Measurements from ENCODE around the gene MANBA. TPM values are rescaled to one million over a fixed set of nuclear protein-coding genes. Genes with fewer than 3 reads are reported as not detected.
A peak's percentile ranks its signal among the peaks of the same experiment; 100 is the strongest.

The MANBA gene
- total RNA-seq, 1 donor from 2014 or later: 9.4 TPM

DNA sequence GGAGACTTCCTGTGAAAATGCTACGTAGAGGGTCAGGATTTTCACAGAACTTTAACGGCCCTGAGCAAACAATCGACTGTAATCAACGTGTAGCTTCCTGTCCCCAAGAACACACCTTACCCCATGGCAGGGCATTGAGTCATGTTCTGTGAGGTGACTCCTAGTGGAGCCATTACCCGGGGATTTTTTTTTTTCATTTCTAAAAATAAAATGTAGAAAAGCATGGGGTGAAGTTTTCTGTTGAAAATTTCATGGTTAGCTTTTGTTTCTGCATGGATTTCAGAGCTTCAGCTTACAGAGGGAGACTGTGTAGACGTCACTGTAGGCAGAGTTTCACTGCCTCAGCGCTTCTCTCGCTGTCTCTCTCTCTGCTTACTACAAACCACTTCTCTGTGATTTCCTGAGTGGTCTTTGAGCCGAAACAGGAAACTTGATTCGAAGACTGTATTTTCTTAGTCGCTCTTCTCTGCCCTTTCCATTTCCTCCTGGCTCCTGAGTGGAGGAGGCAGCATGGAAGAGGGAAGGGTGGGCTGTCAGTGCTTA, 147.9 kb downstream of the MANBA start:
- peak overlapping the region; percentile 94 for H3K27ac Mint-ChIP-seq (ENCODE audit: unreplicated experiment)
- peaks cover 4% of the 10 kb centered on the region for H3K27me3 Mint-ChIP-seq (ENCODE audit: unreplicated experiment)

DNA sequence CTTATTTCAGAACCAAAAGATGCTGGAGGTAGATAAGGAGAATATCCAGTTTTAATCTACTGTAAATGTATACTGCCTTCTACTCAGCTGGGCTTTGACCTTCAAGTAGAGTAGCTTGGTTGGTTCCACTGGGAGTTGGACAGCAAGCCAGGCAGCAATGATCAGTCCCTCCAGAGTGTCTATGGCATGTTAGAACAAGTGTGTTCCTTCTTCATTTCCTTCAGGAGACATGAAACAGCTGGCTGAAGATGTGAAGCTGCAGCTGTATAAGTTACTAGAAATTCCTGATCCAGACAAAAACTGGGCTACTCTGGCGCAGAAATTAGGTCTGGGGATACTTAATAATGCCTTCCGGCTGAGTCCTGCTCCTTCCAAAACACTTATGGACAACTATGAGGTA, 148.6 kb downstream of the MANBA start:
- H3K4me1 Mint-ChIP-seq (ENCODE audit: unreplicated experiment): peaks cover 49% of the 10 kb centered on the region
- H3K4me3 Mint-ChIP-seq (ENCODE audit: unreplicated experiment): peak overlapping the region; percentile 78
- TF ChIP-seq CTCF (IDR thresholded peaks at IDR 0.05; ENCODE audit: unreplicated experiment): no peak
- H3K9me3 Mint-ChIP-seq (ENCODE audit: unreplicated experiment): no peaks in the 10 kb centered on the region
- H3K36me3 Mint-ChIP-seq (ENCODE audit: low read depth, unreplicated experiment): peaks cover 77% of the 10 kb centered on the region
- no peak for DNase-seq (ENCODE audit: low spot score)
- H3K27ac Mint-ChIP-seq (ENCODE audit: unreplicated experiment): peak overlapping the region; percentile 94
- H3K27me3 Mint-ChIP-seq (ENCODE audit: unreplicated experiment): peaks cover 4% of the 10 kb centered on the region

More for the DNA sequence above, 147.9 kb downstream of the MANBA start:
- no peak for TF ChIP-seq CTCF (IDR thresholded peaks at IDR 0.05; ENCODE audit: unreplicated experiment)
- peak overlapping the region; percentile 78 for H3K4me3 Mint-ChIP-seq (ENCODE audit: unreplicated experiment)
- peaks cover 49% of the 10 kb centered on the region for H3K4me1 Mint-ChIP-seq (ENCODE audit: unreplicated experiment)
- H3K9me3 Mint-ChIP-seq (ENCODE audit: unreplicated experiment): no peaks in the 10 kb centered on the region
- peaks cover 72% of the 10 kb centered on the region for H3K36me3 Mint-ChIP-seq (ENCODE audit: low read depth, unreplicated experiment)
- DNase-seq (ENCODE audit: low spot score): no peak

DNA sequence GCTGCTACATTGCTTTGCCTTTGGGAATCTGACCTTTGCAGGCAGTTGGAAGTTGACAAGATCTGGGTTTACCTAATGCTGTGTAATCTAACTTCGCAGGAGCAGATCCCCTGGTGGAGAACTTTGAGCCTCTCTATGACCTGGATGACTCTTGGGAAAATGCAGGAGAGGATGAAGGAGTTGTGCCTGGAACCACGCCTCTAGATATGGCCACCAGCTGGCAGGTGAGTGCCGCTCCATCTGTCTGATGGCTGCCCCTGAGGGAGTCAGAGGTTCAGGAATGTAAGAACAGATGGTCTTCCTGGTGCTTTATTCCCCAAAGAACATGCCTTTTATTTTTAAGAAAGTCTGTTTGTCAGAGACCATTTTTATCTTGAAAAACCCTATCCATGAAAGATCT, 150.3 kb downstream of the MANBA start:
- Mint-ChIP-seq H3K27me3 (ENCODE audit: unreplicated experiment) (peaks cover 4% of the 10 kb centered on the region), H3K4me1 (ENCODE audit: unreplicated experiment) (peaks cover 37% of the 10 kb centered on the region), H3K4me3 (ENCODE audit: unreplicated experiment) (no peak overlapping the region), H3K27ac (ENCODE audit: unreplicated experiment) (no peak overlapping the region), H3K9me3 (ENCODE audit: unreplicated experiment) (no peaks in the 10 kb centered on the region), H3K36me3 (ENCODE audit: low read depth, unreplicated experiment) (peaks cover 74% of the 10 kb centered on the region)
- no peak for TF ChIP-seq CTCF (IDR thresholded peaks at IDR 0.05; ENCODE audit: unreplicated experiment)
- DNase-seq (ENCODE audit: low spot score): no peak

DNA sequence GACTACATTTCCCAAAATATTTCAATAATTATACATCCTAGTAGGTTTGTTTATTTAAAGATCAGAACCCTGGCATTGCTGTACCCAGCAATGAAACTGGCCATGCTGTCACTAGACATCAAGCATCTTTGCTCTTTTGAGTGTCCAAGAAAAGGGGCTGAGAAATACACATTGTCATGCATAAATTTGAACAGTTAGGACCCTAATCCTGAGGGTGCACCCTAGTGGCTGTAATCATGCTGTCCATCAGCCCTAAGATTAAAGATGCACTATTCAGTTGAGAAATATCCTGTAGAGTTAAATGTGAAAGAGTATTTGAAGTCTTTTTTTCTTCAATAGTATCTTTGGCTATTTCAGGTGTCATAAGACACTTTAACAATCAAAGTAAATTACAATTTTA, 150.8 kb downstream of the MANBA start:
- DNase-seq (ENCODE audit: low spot score): no peak
- H3K4me1 Mint-ChIP-seq (ENCODE audit: unreplicated experiment): peaks cover 32% of the 10 kb centered on the region
- peaks cover 70% of the 10 kb centered on the region for H3K36me3 Mint-ChIP-seq (ENCODE audit: low read depth, unreplicated experiment)
- H3K27ac Mint-ChIP-seq (ENCODE audit: unreplicated experiment): no peak overlapping the region
- H3K4me3 Mint-ChIP-seq (ENCODE audit: unreplicated experiment): no peak overlapping the region
- peaks cover 4% of the 10 kb centered on the region for H3K27me3 Mint-ChIP-seq (ENCODE audit: unreplicated experiment)
- H3K9me3 Mint-ChIP-seq (ENCODE audit: unreplicated experiment): no peaks in the 10 kb centered on the region
- TF ChIP-seq CTCF (IDR thresholded peaks at IDR 0.05; ENCODE audit: unreplicated experiment): no peak

DNA sequence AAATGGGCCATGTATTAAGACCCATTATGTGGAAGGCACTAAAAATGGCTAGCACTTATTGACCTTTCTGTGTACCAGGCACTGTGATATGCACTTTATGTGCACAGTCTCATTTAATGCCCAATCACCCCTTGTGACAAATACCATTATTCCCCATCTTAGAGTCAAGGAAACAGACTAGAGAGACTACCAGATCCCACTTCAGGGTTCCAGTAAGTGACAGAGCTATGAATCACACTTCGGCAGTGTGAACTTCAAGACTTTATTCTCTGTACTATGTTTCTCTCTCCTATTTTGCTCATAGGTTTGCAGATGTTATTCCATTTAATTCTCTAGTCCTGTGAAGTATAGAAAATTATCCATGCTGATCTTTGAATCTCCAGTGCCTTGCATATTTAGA, 152.6 kb downstream of the MANBA start:
- Mint-ChIP-seq H3K4me3 (ENCODE audit: unreplicated experiment) (no peak overlapping the region), H3K4me1 (ENCODE audit: unreplicated experiment) (peaks cover 14% of the 10 kb centered on the region), H3K27me3 (ENCODE audit: unreplicated experiment) (no peaks in the 10 kb centered on the region), H3K36me3 (ENCODE audit: low read depth, unreplicated experiment) (peaks cover 58% of the 10 kb centered on the region), H3K9me3 (ENCODE audit: unreplicated experiment) (no peaks in the 10 kb centered on the region), H3K27ac (ENCODE audit: unreplicated experiment) (no peak overlapping the region)
- DNase-seq (ENCODE audit: low spot score): no peak
- TF ChIP-seq CTCF (IDR thresholded peaks at IDR 0.05; ENCODE audit: unreplicated experiment): no peak
